ENCODE measurements around the gene ZDHHC21.

The ZDHHC21 gene

GRCh38 chr9:14563902-14564624 lies 129.2 kb downstream of the ZDHHC21 start:
- Histone ChIP-seq H2BK5ac (ENCODE audit: low read length) (no peak overlapping the region), H3K4ac (ENCODE audit: low read length) (no peak overlapping the region), H4K91ac (ENCODE audit: low read depth, low read length, poor library complexity) (no peak overlapping the region), H3K9me3 (replicated peaks in 1 of 2; ENCODE audit: control insufficient read depth in 2 of 2, insufficient read depth in 1 of 2, low read depth in 1 of 2, low read length in 2 of 2) (no peaks in the 10 kb centered on the region), H2BK15ac (ENCODE audit: low read length) (no peak overlapping the region), H3K79me1 (ENCODE audit: low read depth, low read length) (no peaks in the 10 kb centered on the region), H3K4me2 (ENCODE audit: insufficient read depth, low read length, poor library complexity, severe bottlenecking) (no peak overlapping the region), H3K23ac (ENCODE audit: low read depth, low read length, poor library complexity) (no peak overlapping the region), H3K27ac (replicated peaks; ENCODE audit: low read length) (no peak overlapping the region), H3K18ac (ENCODE audit: low read length) (no peak overlapping the region), H3K4me3 (ENCODE audit: low read length in 2 of 2) (no peak overlapping the region), H3K27me3 (ENCODE audit: control insufficient read depth in 3 of 3, insufficient read depth in 3 of 3, low read depth in 1 of 3, low read length in 3 of 3) (no peaks in the 10 kb centered on the region), H3K14ac (ENCODE audit: low read length) (no peak overlapping the region), H3K4me1 (ENCODE audit: control insufficient read depth in 2 of 2, insufficient read depth in 1 of 2, low read depth in 1 of 2, low read length in 2 of 2) (peaks cover 0 to 15% of the 10 kb centered on the region in 2 donors), H3K9ac (ENCODE audit: low read depth, low read length, poor library complexity) (no peak overlapping the region), H4K8ac (ENCODE audit: low read depth, low read length) (no peak overlapping the region), H2BK120ac (ENCODE audit: low read depth, low read length) (no peak overlapping the region), H2AFZ (ENCODE audit: low read length) (no peak overlapping the region), H2BK12ac (ENCODE audit: low read length) (no peak overlapping the region), H3K36me3 (replicated peaks in 1 of 2; ENCODE audit: control insufficient read depth in 2 of 2, insufficient read depth in 2 of 2, low read length in 2 of 2) (no peaks in the 10 kb centered on the region), H2AK5ac (ENCODE audit: low read depth, low read length) (no peak overlapping the region)
- DNase-seq (ENCODE audit: low spot score), result no peak
- no CpG with 5 or more reads among the region's 9 CpGs for WGBS, 2 donors (ENCODE audit: extremely low coverage in 2 of 2, insufficient read length in 2 of 2, insufficient replicate concordance in 1 of 2)

- Histone ChIP-seq H2BK12ac (ENCODE audit: low read length) (no peak overlapping the region), H3K4me3 (ENCODE audit: low read length in 2 of 2) (no peak overlapping the region), H4K8ac (ENCODE audit: low read depth, low read length) (no peak overlapping the region), H2BK15ac (ENCODE audit: low read length) (no peak overlapping the region), H3K14ac (ENCODE audit: low read length) (no peak overlapping the region), H3K9me3 (replicated peaks in 1 of 2; ENCODE audit: control insufficient read depth in 2 of 2, insufficient read depth in 1 of 2, low read depth in 1 of 2, low read length in 2 of 2) (no peaks in the 10 kb centered on the region), H3K79me1 (ENCODE audit: low read depth, low read length) (no peaks in the 10 kb centered on the region), H3K27me3 (ENCODE audit: control insufficient read depth in 3 of 3, insufficient read depth in 3 of 3, low read depth in 1 of 3, low read length in 3 of 3) (no peaks in the 10 kb centered on the region), H3K18ac (ENCODE audit: low read length) (peak overlapping the region; percentile 73), H3K9ac (ENCODE audit: low read depth, low read length, poor library complexity) (no peak overlapping the region), H2BK120ac (ENCODE audit: low read depth, low read length) (no peak overlapping the region), H3K4ac (ENCODE audit: low read length) (no peak overlapping the region), H2AK5ac (ENCODE audit: low read depth, low read length) (no peak overlapping the region), H3K27ac (replicated peaks; ENCODE audit: low read length) (peak overlapping the region; percentile 41), H2BK5ac (ENCODE audit: low read length) (no peak overlapping the region), H2AFZ (ENCODE audit: low read length) (peak overlapping the region; percentile 82), H3K23ac (ENCODE audit: low read depth, low read length, poor library complexity) (no peak overlapping the region), H3K4me2 (ENCODE audit: insufficient read depth, low read length, poor library complexity, severe bottlenecking) (no peak overlapping the region), H4K91ac (ENCODE audit: low read depth, low read length, poor library complexity) (no peak overlapping the region), H3K36me3 (replicated peaks in 1 of 2; ENCODE audit: control insufficient read depth in 2 of 2, insufficient read depth in 2 of 2, low read length in 2 of 2) (no peaks in the 10 kb centered on the region), H3K4me1 (ENCODE audit: control insufficient read depth in 2 of 2, insufficient read depth in 1 of 2, low read depth in 1 of 2, low read length in 2 of 2) (peaks cover 0 to 15% of the 10 kb centered on the region in 2 donors)
- WGBS, 2 donors (ENCODE audit: extremely low coverage in 2 of 2, insufficient read length in 2 of 2, insufficient replicate concordance in 1 of 2), result no CpG with 5 or more reads among the region's 9 CpGs
- DNase-seq (ENCODE audit: low spot score), result peak; percentile 17
Measured at GRCh38 chr9:14561929-14562405, 131.3 kb downstream of the ZDHHC21 start.

All from neuronal stem cell (in vitro differentiated cells).